HFFc6 (cell line): ENCODE results near the gene MIER2. TPM values are rescaled to one million over a fixed set of nuclear protein-coding genes. Genes with fewer than 3 reads are reported as not detected.

Experiments used
- DNase-seq: peaks from one replicate; pipeline ENCODE4 v3.0.0-alpha.2; 2018
- H3K27ac Mint-ChIP-seq: 2 replicates; pipeline ENCODE4 v1.8.0; 2020; ENCODE audit warnings: mild to moderate bottlenecking, mixed read lengths
- H3K27me3 Mint-ChIP-seq: 2 replicates; pipeline ENCODE4 v1.8.0; 2021; ENCODE audit warnings: mild to moderate bottlenecking, moderate library complexity, mixed read lengths; ENCODE audit not compliant: insufficient read depth
- H3K36me3 Mint-ChIP-seq: 2 replicates; pipeline ENCODE4 v1.8.0; 2021; ENCODE audit warnings: low read depth, mixed read lengths
- H3K4me1 Mint-ChIP-seq: 2 replicates; pipeline ENCODE4 v1.8.0; 2020; ENCODE audit warnings: low read depth, mixed read lengths
- H3K4me3 Mint-ChIP-seq: 2 replicates; pipeline ENCODE4 v1.8.0; 2020; ENCODE audit warnings: mild to moderate bottlenecking, moderate library complexity, mixed read lengths
- H3K9me3 Mint-ChIP-seq: 2 replicates; pipeline ENCODE4 v1.8.0; 2020; ENCODE audit warnings: mild to moderate bottlenecking, mixed read lengths
- CTCF ChIP-seq: fragments of 200-600 bp; sonication (generic); IDR thresholded peaks from 2 replicates; pipeline ENCODE4 v1.5.0; 2021; ENCODE audit warnings: antibody characterized with exemption, mild to moderate bottlenecking
- total RNA-seq, 6 experiments: library from RNA; stranded (reverse); fragmentation: NEBNext Ultra II Directional; extraction: Animal tissue kit (Norgen Biotek cat#: 25700); gene quantifications; 2 replicates in 1 of 6; 3 replicates in 5 of 6; pipeline ENCODE4 v1.2.3, GENCODE V29; 2021

The MIER2 gene
- total RNA-seq, 6 experiments from 2014 or later, result 31.7 to 42.2 (median 33.4) TPM

DNA sequence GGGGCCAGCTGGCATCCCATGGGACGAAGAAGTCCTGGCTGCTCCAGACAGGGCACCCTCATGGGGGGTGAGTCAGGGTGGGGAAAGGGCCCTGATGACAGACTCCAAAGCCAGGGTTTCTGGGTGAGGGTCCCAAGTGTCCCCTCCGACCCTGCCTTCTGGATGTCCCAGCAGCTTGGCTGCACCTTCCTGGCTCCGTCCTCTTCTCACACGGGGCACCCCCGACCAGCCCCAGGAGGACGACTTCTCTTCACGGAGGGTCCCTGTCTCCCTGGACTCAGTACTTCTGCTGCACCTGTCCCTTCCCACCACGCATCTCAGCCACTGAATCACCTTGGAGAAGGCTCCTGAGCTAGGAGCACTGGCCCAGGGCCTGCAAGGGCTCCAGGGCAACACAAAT lies 19.9 kb downstream of the MIER2 start:
- Mint-ChIP-seq H3K9me3 (peaks cover 18% of the 10 kb centered on the region), H3K4me3 (no peak overlapping the region), H3K27me3 (no peaks in the 10 kb centered on the region; the same call in 1 of the 2 replicates), H3K27ac (no peak overlapping the region), H3K4me1 (no peaks in the 10 kb centered on the region), H3K36me3 (peaks cover 48% of the 10 kb centered on the region)
- DNase-seq, result no peak
- TF ChIP-seq CTCF, result no peak

- DNase-seq, result no peak
- Mint-ChIP-seq H3K27me3 (no peaks in the 10 kb centered on the region; the same call in 1 of the 2 replicates), H3K4me1 (no peaks in the 10 kb centered on the region), H3K27ac (no peak overlapping the region), H3K4me3 (no peak overlapping the region), H3K36me3 (peaks cover 40% of the 10 kb centered on the region), H3K9me3 (no peaks in the 10 kb centered on the region)
- no peak for TF ChIP-seq CTCF
These were observed 22.0 kb downstream of the MIER2 start for GRCh38 chr19:322616-323015.

- Mint-ChIP-seq H3K27ac (no peak overlapping the region), H3K4me3 (no peak overlapping the region), H3K9me3 (no peaks in the 10 kb centered on the region), H3K36me3 (peaks cover 42% of the 10 kb centered on the region), H3K27me3 (no peaks in the 10 kb centered on the region), H3K4me1 (no peaks in the 10 kb centered on the region)
- DNase-seq, result no peak
- TF ChIP-seq CTCF, result no peak
These were observed 26.2 kb downstream of the MIER2 start for GRCh38 chr19:318509-318774.

DNA sequence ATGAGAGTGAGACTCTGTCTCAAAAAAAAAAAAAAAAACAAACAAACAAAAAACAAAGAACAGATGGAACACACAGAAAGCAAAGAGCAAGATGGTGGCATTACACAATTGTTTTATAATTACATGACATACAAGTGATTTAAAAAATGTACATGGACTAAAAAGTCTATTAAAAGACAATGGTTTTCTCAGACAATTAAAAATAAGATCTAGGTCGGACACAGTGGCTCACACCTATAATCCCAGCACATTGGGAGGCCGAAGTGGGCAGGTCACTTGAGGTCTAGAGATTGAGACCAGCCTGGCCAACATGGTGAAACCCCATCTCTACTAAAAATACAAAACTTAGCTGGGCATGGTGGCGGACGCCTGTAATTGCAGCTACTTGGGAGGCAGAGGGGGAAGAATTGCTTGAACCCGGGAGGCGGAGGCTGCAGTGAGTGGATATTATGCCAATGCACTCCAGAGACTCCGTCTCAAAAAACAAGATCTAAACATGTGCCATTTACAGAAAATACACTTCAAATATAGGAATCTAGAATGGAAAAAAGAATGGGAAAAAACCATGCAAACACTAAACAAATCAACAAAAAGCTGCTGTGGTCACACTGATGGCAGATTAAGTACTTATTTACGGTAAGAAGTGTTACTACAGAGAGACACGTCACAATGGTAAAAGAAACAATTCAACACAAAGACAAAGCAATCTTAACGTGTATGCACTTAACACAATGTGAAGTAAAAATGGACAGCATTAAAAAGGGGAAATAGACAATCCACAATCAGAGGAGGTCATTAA lies 26.7 kb downstream of the MIER2 start:
- H3K4me3 Mint-ChIP-seq, result no peak overlapping the region
- H3K36me3 Mint-ChIP-seq, result peaks cover 42% of the 10 kb centered on the region
- no peaks in the 10 kb centered on the region for H3K4me1 Mint-ChIP-seq
- no peaks in the 10 kb centered on the region for H3K27me3 Mint-ChIP-seq
- no peaks in the 10 kb centered on the region for H3K9me3 Mint-ChIP-seq
- no peak overlapping the region for H3K27ac Mint-ChIP-seq
- DNase-seq, result no peak
- peak; percentile 46 for TF ChIP-seq CTCF

- Mint-ChIP-seq H3K4me1 (no peaks in the 10 kb centered on the region), H3K27me3 (no peaks in the 10 kb centered on the region), H3K27ac (no peak overlapping the region), H3K9me3 (no peaks in the 10 kb centered on the region), H3K4me3 (no peak overlapping the region), H3K36me3 (peaks cover 40% of the 10 kb centered on the region)
- no peak for TF ChIP-seq CTCF
- DNase-seq, result no peak
These were observed 28.8 kb downstream of the MIER2 start for GRCh38 chr19:315811-316210.
